ENCODE data around the gene CPN2. TPM values are rescaled to one million over a fixed set of nuclear protein-coding genes. Genes with fewer than 3 reads are reported as not detected.
A peak's percentile ranks its signal among the peaks of the same experiment; 100 is the strongest.

The CPN2 gene
- polyA plus RNA-seq, 4 donors: 0.18 to 1.00 (median 0.72) TPM

- DNase-seq (ENCODE audit: low read depth in 4 of 4, low spot score in 3 of 4): no peak
Observed at GRCh38 chr3:194357681-194358080, 6.6 kb upstream of the CPN2 start.

- DNase-seq (ENCODE audit: low read depth in 4 of 4, low spot score in 3 of 4): no peak
Observed at GRCh38 chr3:194355379-194355778, 4.3 kb upstream of the CPN2 start.

- DNase-seq (ENCODE audit: low read depth in 4 of 4, low spot score in 3 of 4): no peak
Observed at GRCh38 chr3:194354315-194354714, 3.2 kb upstream of the CPN2 start.

GRCh38 chr3:194352667-194353246, 1.6 kb upstream of the CPN2 start:
- no peak for DNase-seq (ENCODE audit: low read depth in 4 of 4, low spot score in 3 of 4)

GRCh38 chr3:194351952-194352536, 916 bp upstream of the CPN2 start:
- DNase-seq (ENCODE audit: low read depth in 4 of 4, low spot score in 3 of 4): no peak

- DNase-seq (ENCODE audit: low read depth in 4 of 4, low spot score in 3 of 4): no peak
Observed at GRCh38 chr3:194350726-194351071, 429 bp downstream of the CPN2 start.

GRCh38 chr3:194348354-194348753, 2.8 kb downstream of the CPN2 start:
- DNase-seq (ENCODE audit: low read depth in 4 of 4, low spot score in 3 of 4): no peak

- DNase-seq (ENCODE audit: low read depth in 4 of 4, low spot score in 3 of 4): no peak
Observed at GRCh38 chr3:194346621-194347020, 4.5 kb downstream of the CPN2 start.

GRCh38 chr3:194346035-194346434, 5.1 kb downstream of the CPN2 start:
- DNase-seq (ENCODE audit: low read depth in 4 of 4, low spot score in 3 of 4): no peak

- DNase-seq (ENCODE audit: low read depth in 4 of 4, low spot score in 3 of 4): peak in 1 of 4 donors; percentile 63
Observed at GRCh38 chr3:194344012-194344411, 7.1 kb downstream of the CPN2 start.

GRCh38 chr3:194343561-194343893, 7.6 kb downstream of the CPN2 start:
- DNase-seq (ENCODE audit: low read depth in 4 of 4, low spot score in 3 of 4): no peak

- DNase-seq (ENCODE audit: low read depth in 4 of 4, low spot score in 3 of 4): no peak
Observed at GRCh38 chr3:194342861-194343560, 8.1 kb downstream of the CPN2 start.

GRCh38 chr3:194340757-194341400, 10.2 kb downstream of the CPN2 start:
- DNase-seq (ENCODE audit: low read depth in 4 of 4, low spot score in 3 of 4): no peak

- no peak for DNase-seq (ENCODE audit: low read depth in 4 of 4, low spot score in 3 of 4)
Observed at GRCh38 chr3:194339840-194340239, 11.3 kb downstream of the CPN2 start.

GRCh38 chr3:194339356-194339755, 11.8 kb downstream of the CPN2 start:
- no peak for DNase-seq (ENCODE audit: low read depth in 4 of 4, low spot score in 3 of 4)

- DNase-seq (ENCODE audit: low read depth in 4 of 4, low spot score in 3 of 4): no peak
Observed at GRCh38 chr3:194337965-194338753, 13.0 kb downstream of the CPN2 start.

- DNase-seq (ENCODE audit: low read depth in 4 of 4, low spot score in 3 of 4): no peak
Observed at GRCh38 chr3:194336601-194337355, 14.3 kb downstream of the CPN2 start.

- DNase-seq (ENCODE audit: low read depth in 4 of 4, low spot score in 3 of 4): no peak
Observed at GRCh38 chr3:194333981-194334320, 17.2 kb downstream of the CPN2 start.

- DNase-seq (ENCODE audit: low read depth in 4 of 4, low spot score in 3 of 4): peak; percentile 68 to 89 (median 74)
Observed at GRCh38 chr3:194333212-194333980, 17.7 kb downstream of the CPN2 start.

GRCh38 chr3:194332858-194333211, 18.3 kb downstream of the CPN2 start:
- no peak for DNase-seq (ENCODE audit: low read depth in 4 of 4, low spot score in 3 of 4)

All from right renal pelvis (tissue), 4 donors.